Measurements from ENCODE around the gene ZNF76.
A peak's percentile ranks its signal among the peaks of the same experiment; 100 is the strongest.

The ZNF76 gene

DNA sequence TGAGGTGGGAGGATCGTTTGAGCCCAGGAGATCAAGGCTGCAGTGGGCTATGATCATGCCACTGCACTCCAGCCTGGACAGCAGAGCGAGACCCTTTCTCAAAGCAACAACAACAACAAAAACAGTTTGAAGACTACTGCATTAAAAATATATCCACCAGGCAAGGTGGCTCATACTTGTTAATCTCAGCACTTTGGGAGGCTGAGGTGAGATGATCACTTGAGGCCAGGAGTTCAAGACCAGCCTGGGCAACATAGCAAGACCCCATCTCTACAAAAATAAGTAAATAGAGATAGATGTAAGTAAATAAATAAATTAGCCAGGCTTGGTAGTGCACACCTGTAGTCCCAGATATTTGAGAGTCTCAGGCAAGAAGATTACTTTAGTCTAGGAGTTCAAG is 12.5 kb downstream of the ZNF76 start:
- DNase-seq: no peak

DNA sequence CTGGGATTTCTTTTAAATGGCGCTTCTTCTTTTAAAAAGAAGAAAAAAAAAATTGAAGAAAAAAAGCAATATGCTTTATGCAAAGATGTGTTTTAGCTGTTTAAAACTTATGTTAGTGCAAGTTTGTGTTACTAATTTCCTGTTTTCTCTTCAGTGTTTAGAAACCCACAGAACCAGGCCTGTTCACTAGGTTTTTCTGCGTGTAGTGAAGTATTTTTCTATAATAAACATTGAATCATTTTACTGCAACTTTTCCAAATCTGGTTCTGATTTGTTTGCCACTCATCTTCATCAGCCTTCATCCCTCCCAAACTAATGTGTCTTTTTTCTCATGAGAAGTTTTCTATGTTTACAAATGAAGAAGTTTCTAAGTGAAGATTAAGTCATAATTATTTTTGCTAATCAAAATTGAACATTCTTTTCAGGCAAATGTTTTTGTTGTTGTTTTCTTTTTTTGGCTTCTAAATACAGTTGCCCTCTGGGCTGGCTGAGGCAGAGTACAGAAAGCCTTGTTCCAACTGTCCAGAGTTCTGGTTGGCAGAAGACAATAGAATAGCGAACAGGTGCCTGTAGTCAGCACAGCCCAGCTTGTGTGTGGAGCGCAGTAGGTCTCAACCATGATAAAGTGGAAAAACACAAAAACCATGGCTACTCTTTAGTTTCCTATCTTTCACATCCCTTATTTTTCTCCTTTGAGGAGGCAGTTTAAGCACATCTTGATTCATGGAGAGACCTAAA is 14.5 kb downstream of the ZNF76 start:
- DNase-seq: no peak

DNA sequence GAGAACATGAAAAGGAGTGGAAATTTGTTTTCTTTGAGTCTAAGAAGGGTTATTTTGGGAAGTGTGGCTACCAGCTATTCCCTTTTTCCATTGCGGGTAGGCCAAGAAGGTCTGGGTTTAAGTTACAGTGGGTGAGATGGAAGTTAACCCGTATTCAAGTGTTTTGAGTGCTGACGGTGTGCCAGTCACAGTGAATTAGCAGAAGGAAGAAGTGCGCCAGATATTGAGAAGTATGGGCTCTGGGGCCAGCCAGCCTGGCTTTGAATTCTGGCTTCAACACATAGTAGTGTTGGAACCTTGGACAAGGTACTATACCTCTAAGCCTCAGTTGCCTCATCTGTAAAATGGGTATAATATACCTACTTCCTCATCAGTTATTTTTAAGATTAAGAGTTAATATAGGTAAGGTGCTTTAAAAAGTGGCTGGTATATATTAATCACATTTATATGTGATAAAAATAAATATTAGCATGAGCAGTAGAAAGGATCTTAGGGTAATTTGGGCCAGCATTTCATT is 16.3 kb downstream of the ZNF76 start:
- no peak for DNase-seq

DNA sequence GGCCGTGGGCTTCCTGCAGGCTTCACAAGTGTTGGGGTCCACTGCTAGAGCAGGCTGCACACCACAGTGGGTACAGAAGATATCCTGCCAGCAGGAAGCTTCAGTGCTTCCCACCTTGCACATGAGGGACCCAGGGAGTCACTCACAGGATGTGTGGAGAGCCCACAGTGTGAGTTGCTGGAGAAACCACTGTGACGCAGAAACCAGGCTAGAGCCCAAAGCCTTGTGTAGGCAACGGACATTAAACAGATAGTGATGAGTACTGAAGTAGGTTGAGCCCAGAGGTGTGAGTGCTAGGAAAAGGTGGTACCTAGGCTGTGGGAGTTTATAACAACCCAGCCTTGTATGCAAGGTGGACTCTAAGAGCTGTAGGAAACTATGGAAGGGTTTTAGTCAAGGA is 19.2 kb downstream of the ZNF76 start:
- DNase-seq: no peak

DNA sequence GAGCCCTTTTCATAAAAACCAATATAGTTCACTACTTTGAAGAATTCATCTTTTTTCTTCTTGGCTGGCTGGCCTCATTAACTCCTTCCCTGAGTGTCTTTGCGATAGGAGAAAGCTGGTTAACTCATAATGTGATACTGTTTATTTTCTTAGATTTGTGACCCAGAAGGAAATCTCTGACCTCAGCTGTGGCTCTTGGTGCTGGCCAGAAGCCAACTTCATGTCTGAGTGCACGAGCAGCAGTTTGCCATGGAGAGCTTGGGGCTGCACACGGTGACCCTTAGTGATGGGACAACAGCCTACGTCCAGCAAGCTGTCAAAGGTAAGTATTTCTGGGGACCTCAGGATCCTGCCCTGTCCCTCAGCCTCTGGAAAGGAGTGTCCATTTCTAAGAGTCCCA is 21.4 kb downstream of the ZNF76 start:
- DNase-seq: no peak

DNA sequence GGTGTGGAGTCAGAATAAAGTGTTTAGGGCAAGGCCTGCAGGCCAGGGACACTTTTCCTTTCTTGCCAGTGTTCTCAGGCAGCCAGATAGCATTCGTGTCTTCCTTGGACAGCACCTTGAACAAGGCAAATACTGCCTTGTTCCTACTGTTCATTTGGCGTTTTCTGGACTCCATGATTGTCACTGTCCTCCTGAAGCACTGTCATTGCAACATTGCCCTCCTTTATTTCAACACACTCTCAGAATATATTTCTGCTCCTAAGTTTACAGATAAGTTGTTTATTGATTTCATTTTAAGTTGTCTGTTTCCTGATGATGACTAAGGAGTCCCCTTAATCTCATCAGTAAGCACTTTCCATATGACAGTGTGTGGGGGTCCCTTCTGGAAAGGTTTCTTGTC is 22.9 kb downstream of the ZNF76 start:
- no peak for DNase-seq

DNA sequence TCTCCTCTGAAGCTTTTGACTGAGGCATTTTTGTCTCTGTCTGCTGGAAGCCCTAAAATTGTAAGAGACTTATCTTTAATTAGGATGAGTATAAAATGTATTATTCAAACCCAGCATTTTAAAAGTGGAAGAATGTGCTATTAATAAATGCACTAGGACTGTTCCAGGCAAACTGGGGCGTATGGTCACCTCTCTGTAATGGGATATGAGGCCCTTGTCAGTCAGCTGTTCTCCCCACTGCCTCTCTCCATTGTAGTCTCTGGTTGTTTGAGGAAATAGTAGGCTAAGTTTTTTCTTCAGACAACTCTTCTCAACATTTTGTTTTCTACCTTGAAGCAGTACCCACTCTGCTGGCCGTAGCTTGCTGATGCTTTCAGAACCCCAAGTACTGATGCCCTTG is 23.8 kb downstream of the ZNF76 start:
- DNase-seq: no peak

DNA sequence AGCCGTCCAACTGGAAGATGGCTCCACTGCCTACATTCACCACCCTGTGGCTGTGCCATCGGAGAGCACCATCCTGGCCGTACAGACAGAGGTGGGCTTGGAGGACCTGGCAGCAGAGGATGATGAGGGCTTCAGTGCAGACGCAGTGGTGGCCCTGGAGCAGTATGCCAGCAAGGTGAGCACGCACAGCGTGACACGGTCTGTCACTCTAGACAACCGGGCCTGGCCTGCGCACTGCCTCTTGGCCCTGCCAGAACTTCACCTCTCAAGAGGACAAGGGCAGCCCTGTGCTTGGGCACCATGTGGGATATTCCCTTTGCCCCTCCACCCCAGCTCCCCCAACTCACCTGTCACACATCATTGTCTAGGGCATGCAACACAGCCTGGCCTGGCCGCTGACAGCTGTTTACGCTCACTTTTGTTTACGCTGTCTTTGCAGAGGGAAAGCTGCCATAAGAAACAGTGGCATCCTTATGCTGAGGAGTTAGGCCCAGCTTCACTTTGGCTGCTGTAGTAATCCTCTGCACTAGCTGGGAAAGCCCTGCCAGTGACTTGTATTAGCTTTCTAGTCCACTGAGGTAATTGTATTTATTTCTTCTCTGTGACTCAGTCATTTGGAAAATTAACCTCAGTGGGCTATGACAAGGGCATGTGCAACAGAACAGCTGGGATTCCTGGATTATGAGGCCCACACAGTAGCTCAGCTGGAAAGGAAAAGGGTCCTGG is 28.3 kb downstream of the ZNF76 start:
- DNase-seq: no peak

DNA sequence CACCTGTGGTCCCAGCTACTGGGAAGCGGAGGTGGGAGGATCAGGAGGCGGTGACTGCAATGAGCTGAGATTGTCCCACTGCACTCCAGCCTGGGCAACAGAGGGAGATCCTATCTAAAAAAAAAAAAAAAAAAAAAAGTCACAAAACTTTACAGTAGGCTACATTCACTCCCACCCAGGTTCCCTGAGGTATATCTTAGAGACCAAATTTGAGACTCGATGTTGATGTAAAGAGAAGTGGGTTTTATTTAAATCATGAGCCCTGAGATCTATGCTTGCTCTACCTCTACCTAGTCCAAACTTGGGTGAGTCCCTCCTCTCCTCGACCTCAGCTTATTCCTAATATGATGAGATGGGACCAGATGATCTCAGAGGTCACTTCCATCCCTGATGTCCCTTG is 29.3 kb downstream of the ZNF76 start:
- no peak for DNase-seq

DNA sequence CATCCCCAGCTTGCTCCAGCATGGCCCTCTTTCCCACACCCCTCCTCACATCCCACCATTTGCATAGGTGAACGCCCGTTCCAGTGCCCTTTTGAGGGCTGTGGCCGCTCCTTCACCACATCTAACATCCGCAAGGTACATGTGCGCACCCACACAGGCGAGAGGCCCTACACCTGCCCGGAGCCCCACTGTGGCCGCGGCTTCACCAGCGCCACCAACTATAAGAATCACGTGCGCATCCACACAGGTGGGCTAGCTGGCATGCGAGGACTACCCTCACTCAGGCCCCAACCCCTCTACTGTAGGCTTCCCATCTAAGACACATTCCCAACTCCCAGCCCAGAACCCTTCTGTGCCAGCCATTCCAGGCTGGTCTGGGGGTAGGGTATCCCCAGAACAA is 32.0 kb downstream of the ZNF76 start:
- DNase-seq: no peak

DNA sequence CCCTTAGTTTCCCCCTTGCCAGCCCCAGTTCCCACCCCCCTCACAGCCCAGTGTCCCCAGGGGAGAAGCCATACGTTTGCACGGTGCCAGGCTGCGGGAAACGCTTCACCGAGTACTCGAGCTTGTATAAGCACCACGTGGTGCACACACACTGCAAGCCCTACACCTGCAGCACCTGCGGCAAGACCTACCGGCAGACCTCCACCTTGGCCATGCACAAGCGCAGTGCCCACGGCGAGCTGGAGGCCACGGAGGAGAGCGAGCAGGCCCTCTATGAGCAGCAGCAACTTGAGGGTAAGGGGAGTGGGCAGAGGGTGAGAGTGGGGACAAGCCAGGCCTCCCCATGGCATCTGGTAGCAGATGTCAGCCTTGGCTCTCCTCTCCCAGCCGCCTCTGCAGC is 33.0 kb downstream of the ZNF76 start:
- DNase-seq: peak; percentile 39

DNA sequence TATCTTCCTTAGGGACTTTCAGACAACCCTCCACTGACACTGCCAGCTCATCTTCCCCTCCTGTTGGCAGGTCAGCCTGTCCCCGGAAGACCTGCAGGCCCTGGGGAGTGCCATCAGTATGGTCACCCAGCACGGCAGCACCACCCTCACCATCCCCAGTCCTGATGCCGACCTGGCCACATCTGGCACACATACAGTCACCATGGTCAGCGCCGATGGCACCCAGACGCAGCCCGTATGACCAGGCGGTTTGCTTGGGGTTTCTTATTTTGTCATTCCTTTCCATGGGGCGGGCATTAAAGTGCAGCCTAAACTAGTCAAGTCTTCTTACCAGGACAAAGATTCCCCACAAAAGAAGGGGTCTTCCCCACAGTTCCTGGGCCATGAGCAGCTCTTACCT is 34.1 kb downstream of the ZNF76 start:
- DNase-seq: no peak

DNA sequence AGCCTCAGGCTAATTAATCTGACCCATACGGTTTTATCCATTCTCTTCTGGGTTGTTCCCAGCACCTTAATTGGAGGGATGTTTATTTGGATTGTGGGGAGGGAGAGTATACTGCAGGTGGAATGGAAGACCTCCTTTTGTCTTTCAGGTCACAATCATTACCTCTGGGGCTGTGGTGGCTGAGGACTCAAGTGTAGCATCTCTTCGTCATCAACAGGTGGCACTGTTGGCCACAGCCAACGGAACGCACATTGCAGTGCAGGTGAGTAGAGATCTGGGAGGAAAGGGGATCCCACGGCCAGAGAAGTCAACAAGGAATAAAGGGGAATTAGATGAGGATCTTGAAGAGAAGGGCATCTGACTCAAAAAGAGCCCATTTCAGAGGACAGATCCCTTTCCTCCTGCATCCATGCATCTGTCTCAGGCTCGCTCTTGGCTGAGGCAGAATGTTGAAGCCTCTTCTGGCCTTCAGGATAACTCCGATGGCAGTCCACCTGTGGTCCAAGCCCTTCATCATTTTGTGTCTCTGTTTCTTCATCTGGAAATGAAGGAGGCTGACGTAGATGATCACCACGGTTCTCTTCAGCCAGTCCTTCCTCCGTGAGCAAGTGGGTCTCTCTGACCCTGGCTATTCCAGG is 34.9 kb downstream of the ZNF76 start:
- DNase-seq: peak; percentile 57

DNA sequence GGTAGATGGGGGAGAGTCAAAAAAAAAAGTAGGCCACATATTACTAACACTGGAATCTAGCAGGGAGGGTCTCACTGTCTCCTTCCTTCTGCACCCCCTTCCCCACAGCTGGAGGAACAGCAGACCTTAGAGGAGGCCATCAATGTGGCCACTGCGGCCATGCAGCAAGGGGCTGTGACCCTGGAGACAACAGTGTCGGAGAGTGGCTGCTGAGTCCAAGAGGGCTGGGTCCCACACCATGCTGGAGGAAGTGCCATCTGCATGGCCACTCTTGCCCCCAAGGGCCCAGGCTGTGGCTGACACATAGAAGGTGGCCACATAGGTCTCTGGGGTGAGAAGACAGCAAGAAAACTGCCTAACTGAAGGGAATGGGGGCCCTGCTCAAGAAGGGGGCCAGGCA is 35.5 kb downstream of the ZNF76 start:
- DNase-seq: no peak

DNA sequence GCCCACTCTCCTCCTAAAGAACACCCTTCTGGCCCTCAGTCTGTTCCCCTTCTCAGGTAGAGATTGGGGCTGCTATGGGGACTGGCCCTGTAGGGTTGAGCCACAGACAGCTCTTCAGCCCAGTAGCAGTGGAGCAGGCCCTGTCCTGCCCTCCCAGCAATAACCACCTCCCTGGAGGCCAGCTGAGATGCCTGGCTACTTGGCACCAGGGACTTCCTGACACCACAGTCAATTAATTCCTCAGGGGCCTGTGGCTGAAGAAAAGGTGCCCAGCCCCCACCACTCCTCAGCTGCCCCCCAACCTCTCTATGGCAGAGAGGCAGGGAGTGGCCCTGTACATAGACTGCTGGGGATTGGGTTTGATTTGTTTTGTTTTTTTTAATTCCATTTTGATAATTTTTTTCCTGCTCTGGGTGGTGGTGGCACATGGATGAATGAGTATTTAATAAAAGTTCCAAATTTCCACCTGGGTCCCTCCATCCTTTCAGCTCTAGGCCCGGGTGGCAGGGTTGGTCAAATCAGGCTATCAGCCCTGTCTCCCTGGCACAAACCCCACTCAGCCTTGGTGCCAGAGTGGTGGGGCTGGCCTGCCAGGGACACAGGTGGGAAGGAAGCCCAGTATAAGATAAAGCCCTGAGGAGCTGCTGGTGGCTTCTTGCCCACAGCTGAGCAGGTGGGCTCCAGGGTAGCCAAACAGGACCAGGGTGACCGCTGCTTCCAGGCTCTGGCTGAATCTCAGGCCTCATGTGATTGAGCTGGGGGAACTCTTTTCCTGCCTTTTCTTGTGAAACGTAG is 36.2 kb downstream of the ZNF76 start:
- no peak for DNase-seq

DNA sequence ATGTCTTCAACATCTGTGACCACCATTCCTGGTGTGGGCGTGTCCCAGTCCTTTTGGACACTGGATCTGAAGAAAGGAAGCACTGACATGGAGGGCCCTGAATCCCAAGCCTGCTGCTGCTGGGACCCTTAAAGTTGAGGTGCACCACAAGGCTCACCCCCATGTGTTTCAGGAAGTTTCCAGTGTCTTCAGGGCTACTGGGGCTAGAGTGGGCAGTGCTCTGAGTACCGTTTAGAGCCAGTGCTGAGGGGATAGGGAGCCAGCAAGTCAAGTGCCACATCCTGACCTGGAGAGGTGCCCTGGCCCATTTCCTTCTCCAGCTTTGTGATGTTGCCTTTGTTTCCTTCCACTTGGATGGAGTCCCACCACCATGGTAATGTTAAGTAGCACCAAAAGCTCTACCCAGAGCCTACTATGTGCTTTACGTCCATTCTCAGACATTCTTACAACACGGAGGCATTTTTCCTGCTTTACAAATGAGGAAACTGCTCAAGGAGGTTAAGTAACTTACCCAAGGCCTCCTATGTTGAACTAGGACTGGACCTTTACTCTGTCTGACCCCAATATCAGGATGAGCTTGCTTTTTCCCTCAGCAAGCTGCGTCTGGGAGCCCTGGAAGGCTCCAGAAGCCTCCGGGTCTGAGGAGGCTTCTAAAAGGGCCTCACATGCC is 37.5 kb downstream of the ZNF76 start:
- no peak for DNase-seq

DNA sequence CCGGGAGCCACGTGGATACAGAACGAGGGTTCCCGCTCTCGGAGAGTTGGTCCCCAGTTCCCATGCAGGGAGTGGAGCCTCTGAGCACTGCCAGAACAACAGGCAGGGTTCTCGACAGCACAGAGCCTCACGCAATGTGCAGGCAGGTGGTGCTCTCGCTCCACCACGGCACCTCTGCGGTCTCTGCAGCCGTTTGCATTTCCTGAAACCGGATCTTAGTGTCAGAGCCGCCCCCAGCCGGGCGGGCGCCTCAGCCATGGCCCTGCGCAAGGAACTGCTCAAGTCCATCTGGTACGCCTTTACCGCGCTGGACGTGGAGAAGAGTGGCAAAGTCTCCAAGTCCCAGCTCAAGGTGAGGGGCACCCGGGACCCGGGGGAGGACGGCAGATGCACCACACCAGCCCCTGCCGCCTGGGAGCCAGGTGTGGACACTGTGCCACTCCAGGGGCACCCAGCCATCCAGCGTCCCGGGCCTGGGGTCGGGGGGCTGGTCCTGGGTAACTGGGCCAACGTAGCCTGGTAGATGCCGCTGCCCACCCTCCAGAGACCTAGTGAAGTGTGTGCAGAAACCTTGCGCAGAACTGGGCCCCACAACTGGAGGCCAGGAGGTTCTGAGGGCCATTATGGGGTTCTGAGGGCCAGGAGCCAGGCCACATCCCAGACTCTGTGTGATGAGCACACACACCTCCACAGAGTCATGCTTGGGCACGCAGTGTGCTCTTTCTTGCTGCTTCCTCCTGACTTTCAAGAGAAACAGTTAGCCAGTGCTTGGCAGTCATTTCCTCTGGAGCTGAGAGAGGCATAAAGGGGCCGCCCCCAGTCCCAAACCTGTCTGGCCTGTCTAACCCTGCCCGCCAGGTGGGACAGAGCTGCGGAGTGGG is 38.3 kb downstream of the ZNF76 start, which contains the start of gene DEF6:
Gene DEF6 (plus strand): TSS at position 218 of the 881 bp plus-strand sequence. CDS start 39 bp downstream, at position 257.
- peak; percentile 26 for DNase-seq

DNA sequence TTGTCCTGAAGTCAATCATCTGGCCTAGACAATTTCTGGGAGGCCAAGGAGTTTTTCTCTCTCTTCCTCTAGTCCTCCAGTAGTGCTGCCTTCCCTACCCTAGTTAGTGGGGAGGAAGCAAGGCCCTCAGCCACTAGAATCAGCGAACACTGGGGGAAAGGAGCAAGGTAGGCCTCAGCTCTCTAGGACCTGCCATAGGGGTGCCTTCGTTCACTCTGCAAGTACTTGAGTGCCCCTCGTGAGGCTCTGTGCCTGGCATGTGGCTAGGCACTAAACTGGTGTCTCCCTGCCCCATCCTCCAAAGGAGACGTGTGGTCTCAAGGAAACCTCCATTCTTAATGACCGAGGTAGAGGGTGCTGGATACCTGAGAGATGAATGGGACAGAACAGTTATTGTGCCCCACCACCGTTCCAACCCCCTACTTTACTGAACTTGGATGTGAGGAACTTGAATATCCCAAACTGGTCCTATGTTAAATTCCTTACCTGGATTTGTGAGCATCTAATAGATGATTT is 39.1 kb downstream of the ZNF76 start:
- no peak for DNase-seq

DNA sequence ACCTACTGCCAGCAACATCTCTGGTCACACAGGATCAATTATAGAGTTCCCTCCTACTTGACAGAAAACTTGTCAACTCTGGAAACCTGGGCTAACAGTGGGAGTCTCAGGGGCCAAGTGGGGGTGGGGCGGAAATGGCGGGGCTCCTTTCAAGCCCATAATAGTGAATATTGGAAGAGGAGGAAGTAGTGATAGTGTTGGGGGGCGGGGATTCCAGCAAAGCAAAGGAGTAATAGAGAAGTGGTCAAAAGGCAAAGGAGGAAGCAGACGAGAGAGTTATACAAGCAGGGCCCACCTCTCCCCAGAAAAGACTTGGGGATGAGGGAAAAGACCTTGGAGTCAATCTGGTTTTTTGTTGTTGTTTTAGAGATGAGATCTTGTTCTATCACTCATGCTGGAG is 40.1 kb downstream of the ZNF76 start:
- no peak for DNase-seq

DNA sequence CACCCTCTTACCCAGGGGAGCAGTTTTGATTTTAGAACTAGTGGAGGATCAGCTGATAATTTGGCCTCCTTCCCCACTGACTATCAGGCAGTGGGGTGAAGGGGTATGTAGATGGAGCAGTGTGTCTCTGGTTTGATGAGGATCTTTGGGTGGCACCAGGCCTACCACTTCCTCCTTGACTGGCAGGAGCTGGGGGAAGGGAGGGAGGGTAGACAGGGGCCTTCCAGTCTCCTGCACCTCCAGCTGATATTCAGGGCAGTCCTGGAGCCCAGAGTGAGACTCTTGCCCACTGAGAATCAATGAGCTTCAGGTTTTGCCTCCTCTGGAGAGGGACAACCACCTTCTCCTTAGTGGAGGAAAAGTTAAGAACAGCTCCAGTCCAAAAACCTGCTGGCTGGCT is 41.3 kb downstream of the ZNF76 start:
- DNase-seq: no peak

DNA sequence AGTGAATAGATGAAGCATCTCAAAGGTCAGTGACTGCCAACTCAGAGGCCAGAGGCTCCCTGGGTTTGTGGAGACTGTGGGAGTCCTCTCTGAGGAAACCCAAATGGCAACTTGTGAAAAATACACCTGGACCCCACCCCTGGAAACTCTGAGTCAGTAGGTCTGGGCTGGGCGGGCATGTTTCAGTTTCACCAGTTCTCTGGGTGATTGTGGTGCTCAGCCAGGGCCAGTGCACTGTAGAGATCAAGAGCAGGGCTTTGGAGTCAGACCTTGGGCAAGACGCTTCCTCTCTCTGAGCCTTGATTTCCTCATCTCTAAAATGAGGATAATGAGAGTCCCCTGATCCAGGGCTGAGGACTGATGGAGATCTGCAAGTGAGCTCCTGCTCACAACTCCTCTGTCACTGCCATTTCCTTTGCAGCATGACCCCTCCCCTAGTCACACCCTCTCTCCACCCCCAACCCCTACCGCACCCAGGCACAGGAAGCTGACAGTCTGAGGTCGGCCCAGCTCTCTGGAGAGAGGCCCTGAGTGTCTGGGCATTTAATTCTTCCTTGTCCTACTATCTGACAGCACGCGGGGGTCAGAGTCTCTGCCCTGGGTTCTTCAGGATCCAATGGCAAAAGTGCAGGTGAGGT is 43.2 kb downstream of the ZNF76 start:
- no peak for DNase-seq

Data from NCI-H345 (cell line).